ENCODE results near the gene AFAP1. TPM values are rescaled to one million over a fixed set of nuclear protein-coding genes. Genes with fewer than 3 reads are reported as not detected.

AFAP1 gene
- total RNA-seq, 1 donor from 2014 or later, result 67.9 TPM

- H3K9ac ChIP-seq (ENCODE audit: low read length), result peak overlapping the region; percentile 12
- peaks cover 71% of the 10 kb centered on the region for H3K36me3 ChIP-seq (ENCODE audit: insufficient read depth, low read length)
- Mint-ChIP-seq H3K4me1 (ENCODE audit: low read depth, unreplicated experiment) (peaks cover 55% of the 10 kb centered on the region), H3K9me3 (ENCODE audit: unreplicated experiment) (no peaks in the 10 kb centered on the region), H3K4me3 (ENCODE audit: unreplicated experiment) (no peak overlapping the region), H3K27me3 (ENCODE audit: low read depth, unreplicated experiment) (no peaks in the 10 kb centered on the region), H3K36me3 (ENCODE audit: low read depth, unreplicated experiment) (peaks cover 38% of the 10 kb centered on the region), H3K27ac (ENCODE audit: unreplicated experiment) (peak overlapping the region; percentile 67)
- TF ChIP-seq CTCF (IDR thresholded peaks at IDR 0.05; ENCODE audit: insufficient read depth, low read depth, low read length) (no peak), EZH2 (IDR thresholded peaks at IDR 0.05; ENCODE audit: insufficient read depth, low read length) (no peak)
- H3K4me1 ChIP-seq (ENCODE audit: insufficient read depth, low read length), result peaks cover 36% of the 10 kb centered on the region
- no peak for FAIRE-seq
- peak overlapping the region; percentile 13 for H3K27ac ChIP-seq (ENCODE audit: low read depth, low read length)
- H3K27me3 ChIP-seq (ENCODE audit: insufficient read depth, low read length), result no peaks in the 10 kb centered on the region
- no peak overlapping the region for H3K4me3 ChIP-seq (ENCODE audit: insufficient read depth, low read depth, low read length)
- peaks cover 11% of the 10 kb centered on the region for H4K20me1 ChIP-seq (ENCODE audit: insufficient read depth, low read length)
- no peak overlapping the region for H3K4me2 ChIP-seq (ENCODE audit: low read length)
- peaks cover 89% of the 10 kb centered on the region for H3K79me2 ChIP-seq (ENCODE audit: insufficient read depth, low read length)
- no peak overlapping the region for H2AFZ ChIP-seq (ENCODE audit: low read depth, low read length)
- no peaks in the 10 kb centered on the region for H3K9me3 ChIP-seq (ENCODE audit: insufficient read depth, low read depth, low read length)
- no peak for DNase-seq (ENCODE audit: low read depth)
Measured at GRCh38 chr4:7823416-7823824, 116.2 kb downstream of the AFAP1 start.

DNA sequence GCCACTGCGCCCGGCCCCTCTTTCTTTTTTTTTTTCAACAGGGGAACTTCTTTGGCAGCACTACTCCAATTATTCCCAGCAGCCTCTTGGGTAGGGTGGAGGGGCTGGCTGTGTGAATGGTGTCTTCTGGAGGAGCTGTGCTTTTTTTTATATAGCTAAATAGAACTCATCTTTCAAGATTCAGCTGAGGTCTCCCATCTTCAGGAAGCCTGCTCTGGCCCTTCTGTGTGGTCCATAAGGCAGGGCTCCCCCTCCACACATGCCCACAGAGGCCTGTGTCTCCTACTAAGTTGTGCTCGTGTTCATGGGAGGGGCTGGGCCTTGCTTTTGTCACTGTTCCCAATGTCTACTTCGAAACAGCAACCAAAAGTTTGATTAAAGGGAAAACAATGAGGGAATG lies 116.8 kb downstream of the AFAP1 start:
- H3K27ac ChIP-seq (ENCODE audit: low read depth, low read length), result no peak overlapping the region
- TF ChIP-seq CTCF (IDR thresholded peaks at IDR 0.05; ENCODE audit: insufficient read depth, low read depth, low read length) (no peak), EZH2 (IDR thresholded peaks at IDR 0.05; ENCODE audit: insufficient read depth, low read length) (no peak)
- Mint-ChIP-seq H3K27me3 (ENCODE audit: low read depth, unreplicated experiment) (no peaks in the 10 kb centered on the region), H3K9me3 (ENCODE audit: unreplicated experiment) (no peaks in the 10 kb centered on the region), H3K27ac (ENCODE audit: unreplicated experiment) (peak overlapping the region; percentile 67), H3K4me3 (ENCODE audit: unreplicated experiment) (no peak overlapping the region), H3K4me1 (ENCODE audit: low read depth, unreplicated experiment) (peaks cover 53% of the 10 kb centered on the region), H3K36me3 (ENCODE audit: low read depth, unreplicated experiment) (peaks cover 44% of the 10 kb centered on the region)
- no peaks in the 10 kb centered on the region for H3K27me3 ChIP-seq (ENCODE audit: insufficient read depth, low read length)
- peaks cover 36% of the 10 kb centered on the region for H3K4me1 ChIP-seq (ENCODE audit: insufficient read depth, low read length)
- no peak overlapping the region for H3K9ac ChIP-seq (ENCODE audit: low read length)
- peaks cover 15% of the 10 kb centered on the region for H4K20me1 ChIP-seq (ENCODE audit: insufficient read depth, low read length)
- no peak overlapping the region for H3K4me2 ChIP-seq (ENCODE audit: low read length)
- peaks cover 74% of the 10 kb centered on the region for H3K36me3 ChIP-seq (ENCODE audit: insufficient read depth, low read length)
- peaks cover 89% of the 10 kb centered on the region for H3K79me2 ChIP-seq (ENCODE audit: insufficient read depth, low read length)
- DNase-seq (ENCODE audit: low read depth), result no peak
- H3K9me3 ChIP-seq (ENCODE audit: insufficient read depth, low read depth, low read length), result no peaks in the 10 kb centered on the region
- FAIRE-seq, result no peak
- no peak overlapping the region for H2AFZ ChIP-seq (ENCODE audit: low read depth, low read length)
- no peak overlapping the region for H3K4me3 ChIP-seq (ENCODE audit: insufficient read depth, low read depth, low read length)

DNA sequence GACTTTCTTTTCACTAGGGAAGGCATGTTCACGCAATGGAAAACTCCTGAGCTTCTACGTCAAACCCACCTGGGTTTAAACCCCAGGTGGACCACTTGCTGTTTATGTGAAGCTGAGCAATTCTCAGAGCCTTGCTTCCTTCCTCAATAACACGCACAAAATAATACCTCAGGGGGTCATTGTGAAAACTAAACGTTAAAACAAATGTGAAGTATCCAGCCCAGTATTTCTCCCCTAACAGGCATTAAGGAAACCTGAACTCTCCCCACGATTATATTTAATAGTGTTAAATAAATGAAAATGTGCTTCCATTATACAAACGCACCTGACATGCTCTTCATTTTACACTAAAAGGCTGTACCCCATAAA lies 117.5 kb downstream of the AFAP1 start:
- H3K79me2 ChIP-seq (ENCODE audit: insufficient read depth, low read length), result peaks cover 87% of the 10 kb centered on the region
- peaks cover 77% of the 10 kb centered on the region for H3K36me3 ChIP-seq (ENCODE audit: insufficient read depth, low read length)
- peaks cover 50% of the 10 kb centered on the region for H3K4me1 Mint-ChIP-seq (ENCODE audit: low read depth, unreplicated experiment)

More for the DNA sequence above, 117.5 kb downstream of the AFAP1 start:
- Mint-ChIP-seq H3K27ac (ENCODE audit: unreplicated experiment) (no peak overlapping the region), H3K4me3 (ENCODE audit: unreplicated experiment) (no peak overlapping the region), H3K27me3 (ENCODE audit: low read depth, unreplicated experiment) (no peaks in the 10 kb centered on the region), H3K9me3 (ENCODE audit: unreplicated experiment) (no peaks in the 10 kb centered on the region), H3K36me3 (ENCODE audit: low read depth, unreplicated experiment) (peaks cover 48% of the 10 kb centered on the region)
- Histone ChIP-seq H3K9me3 (ENCODE audit: insufficient read depth, low read depth, low read length) (no peaks in the 10 kb centered on the region), H2AFZ (ENCODE audit: low read depth, low read length) (no peak overlapping the region), H3K4me2 (ENCODE audit: low read length) (peak overlapping the region; percentile 1), H3K27ac (ENCODE audit: low read depth, low read length) (peak overlapping the region; percentile 18), H3K27me3 (ENCODE audit: insufficient read depth, low read length) (no peaks in the 10 kb centered on the region), H3K4me1 (ENCODE audit: insufficient read depth, low read length) (peaks cover 34% of the 10 kb centered on the region), H3K4me3 (ENCODE audit: insufficient read depth, low read depth, low read length) (no peak overlapping the region), H3K9ac (ENCODE audit: low read length) (peak overlapping the region; percentile 40), H4K20me1 (ENCODE audit: insufficient read depth, low read length) (peaks cover 15% of the 10 kb centered on the region)
- FAIRE-seq, result peak; percentile 58
- TF ChIP-seq CTCF (IDR thresholded peaks at IDR 0.05; ENCODE audit: insufficient read depth, low read depth, low read length) (no peak), EZH2 (IDR thresholded peaks at IDR 0.05; ENCODE audit: insufficient read depth, low read length) (no peak)
- DNase-seq (ENCODE audit: low read depth), result no peak

Measured in astrocyte (in vitro differentiated cells and primary cell).